ENCODE data around the gene TBL1Y.

Gene TBL1Y

DNA sequence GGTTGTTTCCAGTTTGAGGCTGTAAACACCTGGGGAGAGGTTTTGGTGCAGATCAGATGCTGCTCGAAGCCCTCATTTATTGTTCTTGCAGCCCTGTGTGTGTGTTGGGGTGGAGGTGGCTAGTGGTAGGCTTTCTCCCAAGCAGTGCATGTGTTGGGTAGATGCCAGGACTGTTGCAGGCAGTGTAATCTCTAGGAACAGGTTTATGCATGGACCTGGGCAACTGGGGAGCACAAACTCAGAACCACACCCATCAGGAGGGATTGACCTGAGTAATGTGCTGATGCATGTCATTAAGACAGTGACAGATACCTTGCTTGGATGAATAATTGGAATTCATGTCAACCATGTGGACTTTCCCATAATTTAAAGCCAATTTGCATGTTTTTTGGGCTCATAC lies 77.3 kb downstream of the TBL1Y start:
- ATAC-seq (ENCODE audit: low read depth), result no peak
- H3K27me3 ChIP-seq (ENCODE audit: insufficient read depth, poor library complexity, severe bottlenecking), result no peaks in the 10 kb centered on the region

DNA sequence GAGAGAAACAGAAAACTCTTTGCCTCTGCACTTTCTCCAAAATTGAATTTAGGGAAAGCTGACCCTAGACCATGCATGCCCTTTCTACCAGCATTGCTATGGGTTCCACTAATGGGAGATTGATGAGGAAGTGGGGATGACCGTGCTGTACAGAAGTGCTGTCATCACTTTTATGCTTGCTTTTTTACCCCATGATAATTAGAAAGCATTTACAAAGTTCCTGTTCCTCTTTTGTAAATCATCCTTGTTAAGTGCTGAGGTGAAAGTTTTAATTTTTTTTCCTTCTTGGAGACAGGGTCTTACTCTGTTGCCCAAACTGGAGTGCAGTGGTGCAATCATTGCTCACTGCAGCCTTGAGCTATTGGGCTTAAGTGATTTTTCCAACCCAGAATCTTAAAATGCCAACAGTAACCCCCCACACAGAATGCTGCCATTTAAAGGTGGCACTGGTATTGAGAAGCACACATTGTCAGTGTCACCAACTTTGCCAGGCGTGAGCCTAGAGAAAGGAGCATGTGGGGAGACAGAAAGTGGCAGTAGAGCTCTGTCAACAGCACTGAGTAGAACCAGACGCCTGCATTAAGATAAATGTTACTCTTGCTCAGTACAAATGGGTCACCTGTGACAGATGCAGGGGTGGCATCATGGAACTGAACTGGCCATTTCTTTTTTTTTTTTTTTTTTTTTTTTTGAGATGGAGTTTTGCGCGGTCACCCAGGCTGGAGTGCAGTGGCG lies 79.6 kb downstream of the TBL1Y start:
- Histone ChIP-seq H3K27ac (ENCODE audit: poor library complexity, severe bottlenecking) (no peak overlapping the region), H3K4me1 (ENCODE audit: insufficient read depth, poor library complexity, severe bottlenecking) (no peaks in the 10 kb centered on the region), H3K36me3 (ENCODE audit: low read depth) (no peaks in the 10 kb centered on the region), H3K27me3 (ENCODE audit: insufficient read depth, poor library complexity, severe bottlenecking) (no peaks in the 10 kb centered on the region), H3K4me3 (ENCODE audit: severe bottlenecking) (no peak overlapping the region), H3K9me3 (ENCODE audit: severe bottlenecking) (no peaks in the 10 kb centered on the region)
- TF ChIP-seq, protein P1, sequence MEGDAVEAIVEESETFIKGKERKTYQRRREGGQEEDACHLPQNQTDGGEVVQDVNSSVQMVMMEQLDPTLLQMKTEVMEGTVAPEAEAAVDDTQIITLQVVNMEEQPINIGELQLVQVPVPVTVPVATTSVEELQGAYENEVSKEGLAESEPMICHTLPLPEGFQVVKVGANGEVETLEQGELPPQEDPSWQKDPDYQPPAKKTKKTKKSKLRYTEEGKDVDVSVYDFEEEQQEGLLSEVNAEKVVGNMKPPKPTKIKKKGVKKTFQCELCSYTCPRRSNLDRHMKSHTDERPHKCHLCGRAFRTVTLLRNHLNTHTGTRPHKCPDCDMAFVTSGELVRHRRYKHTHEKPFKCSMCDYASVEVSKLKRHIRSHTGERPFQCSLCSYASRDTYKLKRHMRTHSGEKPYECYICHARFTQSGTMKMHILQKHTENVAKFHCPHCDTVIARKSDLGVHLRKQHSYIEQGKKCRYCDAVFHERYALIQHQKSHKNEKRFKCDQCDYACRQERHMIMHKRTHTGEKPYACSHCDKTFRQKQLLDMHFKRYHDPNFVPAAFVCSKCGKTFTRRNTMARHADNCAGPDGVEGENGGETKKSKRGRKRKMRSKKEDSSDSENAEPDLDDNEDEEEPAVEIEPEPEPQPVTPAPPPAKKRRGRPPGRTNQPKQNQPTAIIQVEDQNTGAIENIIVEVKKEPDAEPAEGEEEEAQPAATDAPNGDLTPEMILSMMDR (IDR thresholded peaks at IDR 0.05; ENCODE audit: poor library complexity, severe bottlenecking), result no peak
- no peak for ATAC-seq (ENCODE audit: low read depth)
- DNase-seq (ENCODE audit: low spot score), result no peak

More for the DNA sequence above, 77.3 kb downstream of the TBL1Y start:
- H3K27ac ChIP-seq (ENCODE audit: poor library complexity, severe bottlenecking), result no peak overlapping the region
- TF ChIP-seq, protein P1 (IDR thresholded peaks at IDR 0.05; ENCODE audit: poor library complexity, severe bottlenecking), result no peak
- no peak overlapping the region for H3K4me3 ChIP-seq (ENCODE audit: severe bottlenecking)
- H3K4me1 ChIP-seq (ENCODE audit: insufficient read depth, poor library complexity, severe bottlenecking), result no peaks in the 10 kb centered on the region
- DNase-seq (ENCODE audit: low spot score), result no peak
- H3K9me3 ChIP-seq (ENCODE audit: severe bottlenecking), result no peaks in the 10 kb centered on the region
- no peaks in the 10 kb centered on the region for H3K36me3 ChIP-seq (ENCODE audit: low read depth)

DNA sequence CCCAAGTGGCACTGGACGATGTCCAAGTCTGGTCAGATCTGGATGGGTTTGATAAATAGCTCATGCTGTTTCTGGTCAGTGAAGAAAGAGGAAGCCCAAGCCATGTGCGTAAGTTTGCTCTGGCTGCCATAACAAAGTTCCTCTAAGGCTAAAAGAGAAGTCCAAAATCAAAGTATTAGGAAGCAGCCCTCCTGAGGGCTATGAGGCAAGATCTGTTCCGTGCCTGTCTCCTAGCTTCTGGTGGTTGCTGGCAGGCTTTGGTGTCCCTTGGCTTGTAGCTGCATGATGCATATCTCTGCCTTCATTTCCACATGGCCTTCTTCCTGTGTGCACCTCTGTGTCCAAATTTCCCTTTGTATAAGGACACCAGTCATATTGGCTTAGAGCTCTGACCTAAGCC lies 81.5 kb downstream of the TBL1Y start:
- H3K9me3 ChIP-seq (ENCODE audit: severe bottlenecking), result no peaks in the 10 kb centered on the region
- no peak overlapping the region for H3K27ac ChIP-seq (ENCODE audit: poor library complexity, severe bottlenecking)
- H3K4me1 ChIP-seq (ENCODE audit: insufficient read depth, poor library complexity, severe bottlenecking), result no peaks in the 10 kb centered on the region
- H3K4me3 ChIP-seq (ENCODE audit: severe bottlenecking), result no peak overlapping the region
- DNase-seq (ENCODE audit: low spot score) (no peak), ATAC-seq (ENCODE audit: low read depth) (no peak)
- no peaks in the 10 kb centered on the region for H3K27me3 ChIP-seq (ENCODE audit: insufficient read depth, poor library complexity, severe bottlenecking)
- no peaks in the 10 kb centered on the region for H3K36me3 ChIP-seq (ENCODE audit: low read depth)
- TF ChIP-seq, protein P1 (IDR thresholded peaks at IDR 0.05; ENCODE audit: poor library complexity, severe bottlenecking), result no peak

DNA sequence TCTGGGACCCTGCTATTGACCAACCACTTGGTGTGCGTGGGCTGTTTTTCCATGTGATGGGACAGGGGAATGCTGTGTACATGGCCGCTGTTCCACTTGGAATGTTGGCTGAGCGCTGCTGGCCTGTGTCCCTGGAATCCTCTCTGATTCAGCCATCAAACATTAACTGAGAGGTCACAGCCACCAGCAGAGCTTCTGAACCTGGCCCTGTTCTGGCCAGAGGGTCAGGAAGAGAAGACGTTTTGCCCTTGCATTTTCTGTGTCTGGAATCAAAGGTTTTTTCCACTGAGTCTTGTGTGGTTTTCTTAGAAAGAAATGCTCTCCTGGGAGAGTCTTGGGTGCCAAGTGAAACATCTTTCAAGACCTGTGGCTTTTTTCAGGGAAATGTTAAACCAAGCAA lies 85.5 kb downstream of the TBL1Y start:
- Histone ChIP-seq H3K9me3 (ENCODE audit: severe bottlenecking) (no peaks in the 10 kb centered on the region), H3K36me3 (ENCODE audit: low read depth) (no peaks in the 10 kb centered on the region), H3K4me3 (ENCODE audit: severe bottlenecking) (no peak overlapping the region), H3K4me1 (ENCODE audit: insufficient read depth, poor library complexity, severe bottlenecking) (no peaks in the 10 kb centered on the region), H3K27me3 (ENCODE audit: insufficient read depth, poor library complexity, severe bottlenecking) (no peaks in the 10 kb centered on the region), H3K27ac (ENCODE audit: poor library complexity, severe bottlenecking) (no peak overlapping the region)
- TF ChIP-seq, protein P1 (IDR thresholded peaks at IDR 0.05; ENCODE audit: poor library complexity, severe bottlenecking), result no peak
- DNase-seq (ENCODE audit: low spot score) (no peak), ATAC-seq (ENCODE audit: low read depth) (no peak)

DNA sequence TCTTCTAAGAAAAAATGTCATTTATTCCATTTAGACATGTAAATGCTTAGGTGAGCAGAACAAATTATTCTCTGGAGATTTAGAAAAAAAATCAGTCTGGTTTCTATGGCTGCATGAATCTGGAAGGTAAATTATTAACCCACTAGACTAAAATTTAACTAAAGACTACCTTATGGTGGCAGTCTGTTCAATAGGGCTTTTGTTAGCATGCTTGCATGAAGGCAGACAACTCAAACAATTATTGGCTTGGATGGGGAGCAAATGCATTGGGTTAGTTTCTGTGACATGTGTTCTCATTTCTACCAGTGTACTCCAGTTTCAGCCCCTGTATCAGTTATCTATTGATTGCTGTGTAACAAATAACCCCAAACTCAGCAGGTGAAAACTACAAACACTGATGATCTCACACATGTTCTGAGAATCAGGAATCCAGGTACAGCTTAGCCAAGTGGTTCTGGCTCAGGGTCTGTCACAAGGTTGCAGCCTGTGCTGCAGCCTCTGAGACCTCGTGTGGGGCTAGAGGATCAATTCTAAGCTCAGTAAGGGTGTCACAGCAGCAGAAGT lies 87.1 kb downstream of the TBL1Y start:
- no peak overlapping the region for H3K4me3 ChIP-seq (ENCODE audit: severe bottlenecking)
- no peaks in the 10 kb centered on the region for H3K36me3 ChIP-seq (ENCODE audit: low read depth)
- H3K4me1 ChIP-seq (ENCODE audit: insufficient read depth, poor library complexity, severe bottlenecking), result no peaks in the 10 kb centered on the region
- H3K27ac ChIP-seq (ENCODE audit: poor library complexity, severe bottlenecking), result no peak overlapping the region
- ATAC-seq (ENCODE audit: low read depth), result no peak
- TF ChIP-seq, protein P1 (IDR thresholded peaks at IDR 0.05; ENCODE audit: poor library complexity, severe bottlenecking), result no peak
- H3K27me3 ChIP-seq (ENCODE audit: insufficient read depth, poor library complexity, severe bottlenecking), result no peaks in the 10 kb centered on the region
- no peaks in the 10 kb centered on the region for H3K9me3 ChIP-seq (ENCODE audit: severe bottlenecking)
- no peak for DNase-seq (ENCODE audit: low spot score)
